K562 (cell line): ENCODE measurements around the gene SLC7A14. TPM values are rescaled to one million over a fixed set of nuclear protein-coding genes. Genes with fewer than 3 reads are reported as not detected.

Source experiments
- ATAC-seq: fragments of 200-7000 bp; cut with Tn5 transposase; 3 replicates; pipeline ENCODE4 v1.9.1; 2020; ENCODE audit warnings: moderate library complexity
- BruUV-seq: library from RNA; stranded (reverse); fragments of 400-500 nt; replicated peaks from 2 replicates; lab custom pipeline; 2021; lab: Mats Ljungman, UMichigan
- CTCF ChIA-PET: fragments of 300-600 bp; formaldehyde crosslinking; extraction: SDS; loops from one replicate; lab custom pipeline; 2021; ENCODE audit warnings: low intra/inter-chr PET ratio; lab: Yijun Ruan, JAX
- POLR2A ChIA-PET: fragments of 300-600, 350-650 bp; sonication (Branson Sonifier 250); formaldehyde crosslinking; extraction: SDS; loops from one replicate; lab custom pipeline; 2021; ENCODE audit warnings: antibody characterized with exemption, inconsistent platforms; lab: Yijun Ruan, JAX
- DNase-seq, 4 experiments: peaks; one replicate each; pipeline versions ENCODE4 v3.0.0 to v3.0.0-alpha.2; 2011 to 2018; ENCODE audit warnings: low spot score in 3 of 4, mixed read lengths in 3 of 4; ENCODE audit errors: extremely low read depth in 1 of 4
- FAIRE-seq: peaks from 2 replicates; lab custom pipeline; 2011; peaks lifted over from hg19 to GRCh38; lab: Jason Lieb, UNC
- H2AFZ ChIP-seq: 2 replicates; pipeline ENCODE4 v1.6.0; 2011; ENCODE audit warnings: low read depth, low read length, control low read depth, inconsistent platforms
- H3K27ac ChIP-seq: fragments of 200-600 bp; 3 replicates; pipeline ENCODE4 v1.8.0; 2011; ENCODE audit warnings: low read depth, mild to moderate bottlenecking, control low read depth, inconsistent platforms, low read length, moderate library complexity, mixed read lengths; ENCODE audit errors: extremely low read depth
- H3K27me3 ChIP-seq, 2 experiments: fragments of 300-600 bp in 1 of 2; 2 replicates in 1 of 2; 3 replicates in 1 of 2; pipeline versions ENCODE4 v1.6.0 to v1.8.0; 2011; ENCODE audit warnings: inconsistent platforms in 2 of 2, low read length in 2 of 2, mild to moderate bottlenecking in 1 of 2, mixed read lengths in 1 of 2, moderate library complexity in 1 of 2; ENCODE audit not compliant: control insufficient read depth in 2 of 2, insufficient read depth in 2 of 2
- H3K36me3 ChIP-seq: fragments of 300-600 bp; 3 replicates; pipeline ENCODE4 v1.8.0; 2011; ENCODE audit warnings: mild to moderate bottlenecking, low read length, inconsistent platforms; ENCODE audit not compliant: control insufficient read depth, insufficient read depth
- H3K4me1 ChIP-seq, 2 experiments: fragments of 200-600 bp in 1 of 2; replicated peaks in 1 of 2; 2 replicates in 1 of 2; 3 replicates in 1 of 2; pipeline versions ENCODE4 v1.5.1 to v1.8.0; 2011; ENCODE audit warnings: inconsistent platforms in 2 of 2, low read length in 2 of 2, mild to moderate bottlenecking in 1 of 2, mixed read lengths in 1 of 2, moderate library complexity in 1 of 2; ENCODE audit not compliant: control insufficient read depth in 2 of 2, insufficient read depth in 2 of 2
- H3K4me2 ChIP-seq: 2 replicates; pipeline ENCODE4 v1.6.1; 2011; ENCODE audit warnings: low read length, control low read depth, inconsistent platforms, mixed read lengths; ENCODE audit not compliant: insufficient read depth
- H3K4me3 ChIP-seq: fragments of 200-600 bp; sonication (generic), shearing (Covaris generic); 2 replicates; pipeline ENCODE4 v1.5.1; 2016; ENCODE audit warnings: control low read depth, inconsistent platforms
- H3K79me2 ChIP-seq: fragments of 200-600 bp; 3 replicates; pipeline ENCODE4 v1.8.0; 2011; ENCODE audit warnings: low read length, inconsistent platforms; ENCODE audit not compliant: control insufficient read depth, insufficient read depth
- H3K9ac ChIP-seq, 2 experiments: 2 replicates each; pipeline versions ENCODE4 v1.6.0 to v1.6.1; 2011; ENCODE audit warnings: low read depth in 2 of 2, low read length in 2 of 2, control low read depth in 1 of 2, inconsistent platforms in 1 of 2, mild to moderate bottlenecking in 1 of 2, mixed read lengths in 1 of 2; ENCODE audit not compliant: insufficient read depth in 1 of 2
- H3K9me1 ChIP-seq: one replicate; pipeline ENCODE4 v1.6.0; 2011; ENCODE audit warnings: inconsistent platforms, mild to moderate bottlenecking, low read length, moderate library complexity; ENCODE audit not compliant: control insufficient read depth, insufficient read depth
- H3K9me3 ChIP-seq: replicated peaks from 2 replicates; pipeline ENCODE4 v1.5.1; 2011; ENCODE audit warnings: low read depth, low read length, inconsistent platforms; ENCODE audit not compliant: control insufficient read depth, insufficient read depth
- H4K20me1 ChIP-seq: replicated peaks from 2 replicates; pipeline ENCODE4 v1.6.1; 2011; ENCODE audit warnings: low read length, inconsistent platforms, mixed read lengths; ENCODE audit not compliant: control insufficient read depth, insufficient read depth
- FOXK2 ChIP-seq, 2 experiments: fragments of 450-650 bp; IDR thresholded peaks in 1 of 2; conservative IDR thresholded peaks in 1 of 2; 2 replicates each; pipeline ENCODE4 v1.6.1; 2016; ENCODE audit warnings: low read depth in 2 of 2, mild to moderate bottlenecking in 1 of 2
- ILK ChIP-seq: fragments of 450-650 bp; IDR thresholded peaks from 2 replicates; pipeline ENCODE4 v1.6.1; 2016; ENCODE audit warnings: missing genetic modification characterization, low read depth, mild to moderate bottlenecking, missing compliant biosample characterization, moderate library complexity, borderline replicate concordance
- PKNOX1 ChIP-seq: fragments of 450-650 bp; IDR thresholded peaks from 2 replicates; pipeline ENCODE4 v1.6.1; 2016
- SMARCC2 ChIP-seq: fragments of 450-650 bp; IDR thresholded peaks from 2 replicates; pipeline ENCODE4 v1.6.1; 2017; ENCODE audit warnings: antibody characterized with exemption, moderate library complexity, mild to moderate bottlenecking, low read depth
- TAF15 ChIP-seq: fragments of 200-400 bp; formaldehyde crosslinking; IDR thresholded peaks from 2 replicates; pipeline ENCODE4 v1.6.1; 2017; ENCODE audit warnings: mild to moderate bottlenecking, low read depth, low read length, moderate library complexity
- XRCC5 ChIP-seq: fragments of 200-400 bp; formaldehyde crosslinking; IDR thresholded peaks from 2 replicates; pipeline ENCODE4 v1.6.1; 2017; ENCODE audit warnings: low read depth, mild to moderate bottlenecking, low read length
- ZMIZ1 ChIP-seq, 2 experiments: fragments of 150-350 bp in 1 of 2; IDR thresholded peaks; 2 replicates each; pipeline ENCODE4 v1.6.1; 2012 to 2016; ENCODE audit warnings: low read depth in 2 of 2, low read length in 2 of 2, mild to moderate bottlenecking in 1 of 2, moderate library complexity in 1 of 2
- WGBS: fragments of 100-300 bp; shearing (Covaris generic); methylation state at CpG from one replicate; pipeline ENCODE4 v1.1.6; 2016; ENCODE audit warnings: low coverage, mixed read lengths; ENCODE audit not compliant: insufficient coverage; ENCODE audit errors: missing lambda C conversion rate; 5-methylcytosine and 5-hydroxymethylcytosine counted together
- in situ Hi-C: fragments of 300-500 bp; cut with MboI; formaldehyde crosslinking; loops from 4 replicates; pipeline ENCODE4 v1.15.0; 2018; ENCODE audit warnings: inconsistent platforms, mixed read lengths
- intact Hi-C: fragments of 100-400 bp; cut with micrococcal nuclease; formaldehyde crosslinking; loops from 2 replicates; pipeline ENCODE4 v1.14.2; 2022
- polyA plus RNA-seq, 8 experiments: library from polyadenylated mRNA; depleted of rRNA in 4 of 8; stranded (reverse) in 5 of 8; unstranded in 3 of 8; fragments of >200 nt; fragmentation: Nextera tagmentation in 2 of 8; fragmentation: Illumina TruSeq in 1 of 8; extraction: Ambion mirVana in 2 of 8; extraction: Trizol in 1 of 8; gene quantifications; 2 replicates each; pipeline versions ENCODE4 v1.2.1 to v1.2.3, GENCODE V29; 2011 to 2014; ENCODE audit warnings: inconsistent platforms in 1 of 8, missing spikeins in 1 of 8
- total RNA-seq, 7 experiments: library from RNA; depleted of rRNA in 6 of 7; stranded (reverse); fragments of >200 nt in 6 of 7; fragmentation: Illumina TruSeq in 2 of 7; extraction: Trizol in 2 of 7; gene quantifications; 2 replicates each; pipeline versions ENCODE4 v1.2.1 to v1.2.3, GENCODE V29; 2011 to 2021; ENCODE audit warnings: low replicate concordance in 1 of 7

Gene SLC7A14
- total and polyA plus RNA-seq, 9 of the 15 experiments (the other 6 are each of a cell fraction or from before 2014, with no cell fraction given): not detected

GRCh38 chr3:170471149-170471548 is 114.7 kb downstream of the SLC7A14 start (continued):
- TF ChIP-seq TAF15: no peak
- TF ChIP-seq PKNOX1: no peak
- no peak for TF ChIP-seq XRCC5

GRCh38 chr3:170470063-170471016 is 115.5 kb downstream of the SLC7A14 start:
- Histone ChIP-seq H3K9me3 (no peaks in the 10 kb centered on the region), H3K4me3 (no peak overlapping the region), H3K27me3 (peaks cover 18 to 21% of the 10 kb centered on the region in 2 experiments; a peak in 4 of 5 replicates), H3K9ac (no peak overlapping the region), H3K4me2 (no peak overlapping the region)
- DNase-seq (peak in 1 of 4 experiments; percentile 10), ATAC-seq (no peak)
- BruUV-seq: no TSS peak
- intact Hi-C loops: no loop called here
- POLR2A ChIA-PET: interaction anchor here (1.8 kb wide), 1 partner anchor 10 kb away, joined by 4 read pairs; no protein-coding TSS in a partner anchor
- no peak for TF ChIP-seq ZMIZ1 (IDR thresholded peaks at IDR 0.05; ENCODE audit: low read depth in 2 of 2, low read length in 2 of 2)
- no peak for TF ChIP-seq SMARCC2
- TF ChIP-seq ILK: no peak
- 0 out of 4 replicates have a peak, but pooled peaks of 1 of the 2 experiments have one; percentile 29 for TF ChIP-seq FOXK2 (conservative IDR thresholded peaks at IDR 0.05 in 1 of 2, IDR thresholded peaks at IDR 0.05 in 1 of 2; ENCODE audit: low read depth in 2 of 2)
- TF ChIP-seq, all 486 proteins: peak for 1
- H3K4me1 ChIP-seq: no peaks in the 10 kb centered on the region
- no peaks in the 10 kb centered on the region for H3K9me1 ChIP-seq
- H2AFZ ChIP-seq: no peak overlapping the region
- no peaks in the 10 kb centered on the region for H3K79me2 ChIP-seq
- no peaks in the 10 kb centered on the region for H4K20me1 ChIP-seq
- no peak for FAIRE-seq
- no peaks in the 10 kb centered on the region for H3K36me3 ChIP-seq
- 27% methylated on average over 6 of the region's 9 CpGs for WGBS
- no peak overlapping the region for H3K27ac ChIP-seq
- CTCF ChIA-PET: no interaction called here
- in situ Hi-C loops: no loop called here
